PC-9 (cell line): Measurements from ENCODE around the gene TDRD7. TPM values are rescaled to one million over a fixed set of nuclear protein-coding genes. Genes with fewer than 3 reads are reported as not detected.

Experiments
- BruUV-seq: library from RNA; stranded (reverse); fragments of 400-500 nt; replicated peaks from 2 replicates; lab custom pipeline; 2021; lab: Mats Ljungman, UMichigan
- CTCF ChIA-PET: fragments of 300-600 bp; sonication (Branson Sonifier 250); formaldehyde crosslinking; loops from one replicate; lab custom pipeline; 2022; ENCODE audit warnings: antibody characterized with exemption; lab: Charles Lee
- POLR2A ChIA-PET: fragments of 300-600 bp; sonication (Branson Sonifier 250); formaldehyde crosslinking; loops from one replicate; lab custom pipeline; 2022; ENCODE audit warnings: antibody characterized with exemption; ENCODE audit not compliant: unreplicated experiment; lab: Charles Lee
- DNase-seq, 2 experiments: peaks; one replicate each; pipeline versions ENCODE4 v3.0.0 to v3.0.0-alpha.2; 2015 to 2022; ENCODE audit warnings: mixed read lengths in 1 of 2
- H2AFZ ChIP-seq: fragments of 200-600 bp; sonication (generic); 2 replicates; pipeline ENCODE4 v1.8.1; 2017; ENCODE audit warnings: antibody characterized with exemption
- H3F3A ChIP-seq: fragments of 200-600 bp; sonication (generic); 2 replicates; pipeline ENCODE4 v1.8.1; 2017; ENCODE audit warnings: antibody characterized with exemption, mild to moderate bottlenecking, low read depth; ENCODE audit not compliant: insufficient read depth
- H3K27ac ChIP-seq: fragments of 200-600 bp; sonication (generic); 2 replicates; pipeline ENCODE4 v1.6.1; 2016; ENCODE audit warnings: mixed run types
- H3K27me3 ChIP-seq: fragments of 200-600 bp; sonication (generic); 2 replicates; pipeline ENCODE4 v1.6.1; 2016; ENCODE audit warnings: low read depth, mixed run types; ENCODE audit not compliant: insufficient read depth
- H3K36me3 ChIP-seq: fragments of 200-600 bp; sonication (generic); 2 replicates; pipeline ENCODE4 v1.6.1; 2016; ENCODE audit warnings: low read depth, mixed run types
- H3K4me1 ChIP-seq: fragments of 200-600 bp; sonication (generic); replicated peaks from 2 replicates; pipeline ENCODE4 v1.6.1; 2016; ENCODE audit warnings: mixed run types; ENCODE audit not compliant: insufficient read depth
- H3K4me2 ChIP-seq: fragments of 200-600 bp; sonication (generic); 2 replicates; pipeline ENCODE4 v1.6.1; 2017; ENCODE audit warnings: mixed run types
- H3K4me3 ChIP-seq: fragments of 200-600 bp; sonication (generic); 2 replicates; pipeline ENCODE4 v1.6.1; 2016; ENCODE audit warnings: mixed run types
- H3K79me2 ChIP-seq: fragments of 200-600 bp; sonication (generic); 2 replicates; pipeline ENCODE4 v1.6.1; 2017; ENCODE audit warnings: low read depth, mixed run types
- H3K9me2 ChIP-seq: fragments of 200-600 bp; sonication (generic); 2 replicates; pipeline ENCODE4 v1.8.1; 2017; ENCODE audit warnings: mild to moderate bottlenecking; ENCODE audit not compliant: insufficient read depth
- H3K9me3 ChIP-seq: fragments of 200-600 bp; sonication (generic); 2 replicates; pipeline ENCODE4 v1.8.1; 2016; ENCODE audit warnings: low read depth; ENCODE audit not compliant: insufficient read depth
- H4K20me1 ChIP-seq: fragments of 200-600 bp; sonication (generic); 2 replicates; pipeline ENCODE4 v1.8.1; 2017; ENCODE audit not compliant: insufficient read depth
- EZH2 ChIP-seq: fragments of 200-600 bp; sonication (generic); IDR thresholded peaks from 2 replicates; pipeline ENCODE4 v1.8.0; 2017; ENCODE audit warnings: antibody characterized with exemption, low read depth
- intact Hi-C: fragments of 100-400 bp; cut with micrococcal nuclease; formaldehyde crosslinking; loops from one replicate; pipeline ENCODE4 v1.10.0; 2022; ENCODE audit not compliant: unreplicated experiment
- total RNA-seq: library from RNA; stranded (reverse); gene quantifications from 2 replicates; pipeline ENCODE4 v1.2.3, GENCODE V29; 2021
- TF ChIP-seq, protein P1 (sequence below): fragments of 200-600 bp; sonication (generic); conservative IDR thresholded peaks from 2 replicates; pipeline ENCODE4 v1.6.1; 2017; ENCODE audit warnings: mixed run types, antibody characterized with exemption, mild to moderate bottlenecking, moderate library complexity

TDRD7 gene
- total RNA-seq, 1 experiment from 2014 or later = 14.2 TPM

DNA sequence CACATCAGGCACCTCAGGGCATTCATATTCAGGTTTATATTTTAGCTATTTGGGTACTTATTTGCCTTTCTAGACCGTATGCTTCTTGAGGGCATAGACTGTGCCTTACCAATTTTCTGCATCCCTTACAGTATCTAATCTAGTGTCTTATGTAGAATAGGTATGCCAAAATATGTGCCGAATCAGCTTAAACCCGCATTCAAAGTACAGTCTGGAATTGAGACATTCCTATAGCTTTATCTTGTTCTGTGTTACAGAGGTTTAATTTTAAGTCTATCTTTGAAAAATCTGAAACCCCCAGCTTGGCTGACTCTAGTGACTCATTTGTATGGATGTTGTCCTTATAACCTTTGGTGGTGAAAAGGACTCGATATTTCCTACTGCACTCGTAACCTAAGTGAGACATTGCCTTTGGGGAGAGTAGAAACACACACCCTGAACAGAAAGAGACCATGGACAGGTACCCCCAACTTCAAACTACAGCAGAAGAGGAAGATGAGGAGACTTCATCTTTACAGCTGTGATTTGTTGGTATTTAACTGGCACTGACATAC is 62.6 kb downstream of the TDRD7 start:
- Histone ChIP-seq H3K79me2 (no peaks in the 10 kb centered on the region), H4K20me1 (no peaks in the 10 kb centered on the region), H3K27me3 (no peaks in the 10 kb centered on the region), H3F3A (peaks cover 3% of the 10 kb centered on the region; the same call in 1 of the 2 replicates), H3K4me1 (no peaks in the 10 kb centered on the region), H3K4me3 (no peak overlapping the region), H3K36me3 (no peaks in the 10 kb centered on the region), H3K4me2 (no peak overlapping the region), H3K9me2 (0 out of 2 replicates have a peak, but pooled peaks cover 3% of the 10 kb centered on the region), H2AFZ (no peak overlapping the region), H3K9me3 (no peaks in the 10 kb centered on the region), H3K27ac (no peak overlapping the region)
- TF ChIP-seq EZH2 = no peak
- TF ChIP-seq, protein P1, sequence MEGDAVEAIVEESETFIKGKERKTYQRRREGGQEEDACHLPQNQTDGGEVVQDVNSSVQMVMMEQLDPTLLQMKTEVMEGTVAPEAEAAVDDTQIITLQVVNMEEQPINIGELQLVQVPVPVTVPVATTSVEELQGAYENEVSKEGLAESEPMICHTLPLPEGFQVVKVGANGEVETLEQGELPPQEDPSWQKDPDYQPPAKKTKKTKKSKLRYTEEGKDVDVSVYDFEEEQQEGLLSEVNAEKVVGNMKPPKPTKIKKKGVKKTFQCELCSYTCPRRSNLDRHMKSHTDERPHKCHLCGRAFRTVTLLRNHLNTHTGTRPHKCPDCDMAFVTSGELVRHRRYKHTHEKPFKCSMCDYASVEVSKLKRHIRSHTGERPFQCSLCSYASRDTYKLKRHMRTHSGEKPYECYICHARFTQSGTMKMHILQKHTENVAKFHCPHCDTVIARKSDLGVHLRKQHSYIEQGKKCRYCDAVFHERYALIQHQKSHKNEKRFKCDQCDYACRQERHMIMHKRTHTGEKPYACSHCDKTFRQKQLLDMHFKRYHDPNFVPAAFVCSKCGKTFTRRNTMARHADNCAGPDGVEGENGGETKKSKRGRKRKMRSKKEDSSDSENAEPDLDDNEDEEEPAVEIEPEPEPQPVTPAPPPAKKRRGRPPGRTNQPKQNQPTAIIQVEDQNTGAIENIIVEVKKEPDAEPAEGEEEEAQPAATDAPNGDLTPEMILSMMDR = no peak
- no TSS peak for BruUV-seq
- ChIA-PET POLR2A (interaction anchor here (0.6 kb wide), 2 partner anchors 123 to 615 kb away, joined by 6 read pairs; no protein-coding TSS in a partner anchor), CTCF (interaction anchor here (1.1 kb wide), 1 partner anchor 124 kb away, joined by 6 read pairs; no protein-coding TSS in a partner anchor)
- intact Hi-C loops = no loop called here
- no peak for DNase-seq

DNA sequence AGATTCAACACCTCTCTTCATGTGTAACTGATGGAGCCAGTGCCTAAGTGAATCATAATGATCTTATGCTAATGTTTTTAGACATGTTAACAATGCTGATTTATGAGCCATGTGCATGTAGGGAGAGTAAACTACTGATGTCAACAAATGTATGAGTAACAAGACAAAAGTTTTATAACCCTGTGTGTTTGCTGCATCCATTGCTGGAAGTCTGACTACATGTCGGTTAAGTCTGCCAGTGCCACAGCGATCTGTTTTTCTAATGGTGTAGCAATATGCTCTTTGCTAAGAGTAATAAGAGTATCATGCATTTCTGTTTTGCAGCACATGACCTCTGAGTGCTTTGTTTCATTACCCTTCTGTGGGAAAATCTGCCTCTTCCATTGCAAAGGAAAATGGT is 63.2 kb downstream of the TDRD7 start:
- H3K27ac ChIP-seq = no peak overlapping the region
- no peaks in the 10 kb centered on the region for H3K9me3 ChIP-seq
- H3K4me2 ChIP-seq = no peak overlapping the region
- no peak overlapping the region for H2AFZ ChIP-seq
- POLR2A ChIA-PET = no interaction called here
- H3K9me2 ChIP-seq = 0 out of 2 replicates have a peak, but pooled peaks cover 3% of the 10 kb centered on the region
- no peaks in the 10 kb centered on the region for H3K4me1 ChIP-seq
- no peak for DNase-seq
- H3K4me3 ChIP-seq = no peak overlapping the region
- peaks cover 3% of the 10 kb centered on the region; the same call in 1 of the 2 replicates for H3F3A ChIP-seq
- H4K20me1 ChIP-seq = no peaks in the 10 kb centered on the region
- no TSS peak for BruUV-seq
- no peaks in the 10 kb centered on the region for H3K79me2 ChIP-seq
- intact Hi-C loops = no loop called here
- no peaks in the 10 kb centered on the region for H3K27me3 ChIP-seq
- no peaks in the 10 kb centered on the region for H3K36me3 ChIP-seq
- no peak for TF ChIP-seq EZH2
- TF ChIP-seq, protein P1 = no peak
- CTCF ChIA-PET = no interaction called here

DNA sequence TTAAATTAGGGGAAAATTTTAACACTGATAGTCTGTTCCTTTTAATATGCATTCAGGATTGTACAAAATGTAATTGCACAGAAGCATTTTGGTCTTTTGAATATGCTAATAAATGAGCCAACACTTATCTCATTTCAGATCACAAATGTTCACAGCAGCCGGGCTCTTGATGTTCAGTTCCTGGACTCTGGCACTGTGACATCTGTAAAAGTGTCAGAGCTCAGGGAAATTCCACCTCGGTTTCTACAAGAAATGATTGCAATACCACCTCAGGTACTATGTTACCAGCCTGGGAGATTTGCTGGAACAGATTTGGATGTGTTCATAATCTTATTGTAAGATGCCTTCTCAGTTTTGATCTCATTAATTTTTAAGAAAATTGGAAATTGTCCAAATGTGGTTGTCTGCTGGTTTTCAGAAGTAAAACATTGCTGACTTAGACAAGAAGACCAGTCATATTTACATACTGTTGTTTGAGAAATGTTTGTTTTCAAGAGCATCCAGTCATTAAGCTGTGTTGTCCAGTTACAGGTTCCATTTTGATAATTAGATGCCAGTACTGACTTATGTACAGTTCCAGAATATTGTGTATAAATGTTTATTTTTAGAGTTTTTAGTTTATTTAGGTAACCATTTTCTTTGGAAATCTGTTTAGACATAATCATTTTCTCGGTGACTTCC is 66.5 kb downstream of the TDRD7 start:
- H3K27me3 ChIP-seq = no peaks in the 10 kb centered on the region
- intact Hi-C loops = no loop called here
- H3K9me3 ChIP-seq = peaks cover 3% of the 10 kb centered on the region; the same call in 1 of the 2 replicates
- no peaks in the 10 kb centered on the region; the same call in 1 of the 2 replicates for H3K36me3 ChIP-seq
- no peak overlapping the region for H3K27ac ChIP-seq
- H3K4me2 ChIP-seq = no peak overlapping the region
- BruUV-seq = no TSS peak
- H4K20me1 ChIP-seq = no peaks in the 10 kb centered on the region
- no peak for DNase-seq
- H3K4me3 ChIP-seq = no peak overlapping the region
- H3F3A ChIP-seq = peaks cover 3% of the 10 kb centered on the region; the same call in 1 of the 2 replicates
- ChIA-PET POLR2A (no interaction called here), CTCF (interaction anchor here (1.3 kb wide), 1 partner anchor 120 kb away, joined by 6 read pairs; no protein-coding TSS in a partner anchor)
- no peak for TF ChIP-seq EZH2
- TF ChIP-seq, protein P1 = no peak
- H2AFZ ChIP-seq = no peak overlapping the region
- no peaks in the 10 kb centered on the region for H3K79me2 ChIP-seq
- 0 out of 2 replicates have a peak, but pooled peaks cover 3% of the 10 kb centered on the region for H3K9me2 ChIP-seq
- no peaks in the 10 kb centered on the region for H3K4me1 ChIP-seq
